AG04449 (cell line): ENCODE data around the gene ZMYM3.
A peak's percentile ranks its signal among the peaks of the same experiment; 100 is the strongest.
"Not testable (repeated sequence)": the region's sequence is repeated elsewhere in the genome, so short reads cannot be mapped to it uniquely, and the experiment has no call there.

ENCODE experiments used
- CTCF ChIA-PET: fragments of 350-600 bp; formaldehyde crosslinking; extraction: SDS; loops from one replicate; lab custom pipeline; 2021; ENCODE audit warnings: antibody characterized with exemption; lab: Yijun Ruan, JAX
- POLR2A ChIA-PET: fragments of 400-600, 350-600 bp; formaldehyde crosslinking; extraction: SDS; loops from one replicate; lab custom pipeline; 2020; ENCODE audit warnings: antibody characterized with exemption, inconsistent platforms; lab: Yijun Ruan, JAX
- DNase-seq: peaks from one replicate; pipeline ENCODE4 v3.0.0-alpha.2; 2010; ENCODE audit warnings: low read depth, low spot score
- H3K4me3 ChIP-seq: 2 replicates; pipeline ENCODE4 v1.5.1; 2011; ENCODE audit warnings: low read depth, mild to moderate bottlenecking, control low read depth, low read length
- TF ChIP-seq, protein P1 (sequence below): IDR thresholded peaks from one replicate; pipeline ENCODE4 v1.5.1; 2011; ENCODE audit warnings: mild to moderate bottlenecking, moderate library complexity, low read length, control low read depth, inconsistent platforms; ENCODE audit not compliant: insufficient read depth; ENCODE audit errors: missing control alignments

Gene ZMYM3

GRCh38 chrX:71282514-71283402 is 28.8 kb upstream of the ZMYM3 start:
- ChIA-PET CTCF (interaction anchor here (0.8 to 1.6 kb wide), 3 partner anchors 11 to 120 kb away, joined by 3 to 5 read pairs (median 3); no protein-coding TSS in a partner anchor), POLR2A (interaction anchor here (0.6 to 1.0 kb wide), 8 partner anchors 10 to 313 kb away, joined by 3 to 7 read pairs (median 4); partner anchors contain the start of gene TAF1)
- TF ChIP-seq, protein P1, sequence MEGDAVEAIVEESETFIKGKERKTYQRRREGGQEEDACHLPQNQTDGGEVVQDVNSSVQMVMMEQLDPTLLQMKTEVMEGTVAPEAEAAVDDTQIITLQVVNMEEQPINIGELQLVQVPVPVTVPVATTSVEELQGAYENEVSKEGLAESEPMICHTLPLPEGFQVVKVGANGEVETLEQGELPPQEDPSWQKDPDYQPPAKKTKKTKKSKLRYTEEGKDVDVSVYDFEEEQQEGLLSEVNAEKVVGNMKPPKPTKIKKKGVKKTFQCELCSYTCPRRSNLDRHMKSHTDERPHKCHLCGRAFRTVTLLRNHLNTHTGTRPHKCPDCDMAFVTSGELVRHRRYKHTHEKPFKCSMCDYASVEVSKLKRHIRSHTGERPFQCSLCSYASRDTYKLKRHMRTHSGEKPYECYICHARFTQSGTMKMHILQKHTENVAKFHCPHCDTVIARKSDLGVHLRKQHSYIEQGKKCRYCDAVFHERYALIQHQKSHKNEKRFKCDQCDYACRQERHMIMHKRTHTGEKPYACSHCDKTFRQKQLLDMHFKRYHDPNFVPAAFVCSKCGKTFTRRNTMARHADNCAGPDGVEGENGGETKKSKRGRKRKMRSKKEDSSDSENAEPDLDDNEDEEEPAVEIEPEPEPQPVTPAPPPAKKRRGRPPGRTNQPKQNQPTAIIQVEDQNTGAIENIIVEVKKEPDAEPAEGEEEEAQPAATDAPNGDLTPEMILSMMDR: no peak
- peak overlapping the region; percentile 50 for H3K4me3 ChIP-seq
- DNase-seq: no peak

DNA sequence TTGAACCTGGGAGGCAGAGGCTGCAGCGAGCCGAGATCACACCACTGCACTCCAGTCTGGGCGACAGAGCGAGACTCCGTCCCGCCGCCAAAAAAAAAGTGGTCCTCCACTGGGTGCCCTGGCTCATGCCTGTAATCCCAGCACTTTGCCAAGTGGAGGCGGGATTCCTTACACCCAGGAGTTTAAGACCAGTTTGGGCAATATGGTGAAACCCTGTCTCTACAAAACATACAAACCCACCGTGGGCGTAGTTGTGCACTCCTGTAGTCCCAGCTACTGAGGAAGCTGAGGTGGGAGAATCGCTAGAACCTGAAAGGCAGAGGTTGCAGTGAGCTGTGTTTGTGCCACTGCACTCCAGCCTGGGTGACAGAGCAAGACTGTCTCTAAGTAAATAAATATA is 27.4 kb upstream of the ZMYM3 start:
- H3K4me3 ChIP-seq, CTCF ChIA-PET, POLR2A ChIA-PET, DNase-seq: not testable (repeated sequence)

DNA sequence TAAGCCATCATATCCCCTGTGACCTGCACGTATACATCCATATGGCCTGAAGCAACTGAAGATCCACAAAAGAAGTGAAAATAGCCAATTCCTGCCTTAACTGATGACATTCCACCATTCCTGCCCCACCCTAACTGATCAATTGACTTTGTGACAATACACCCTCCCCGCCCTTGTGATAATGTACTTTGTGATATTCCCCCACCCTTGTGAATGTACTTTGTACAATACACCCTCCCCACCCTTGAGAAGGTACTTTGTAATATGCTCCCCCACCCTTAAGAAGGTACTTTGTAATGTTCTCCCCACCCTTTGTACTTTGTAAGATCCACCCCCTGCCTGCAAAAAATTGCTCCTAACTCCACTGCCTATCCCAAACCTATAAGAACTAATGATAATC is 18.4 kb upstream of the ZMYM3 start:
- POLR2A ChIA-PET, DNase-seq, H3K4me3 ChIP-seq, CTCF ChIA-PET: not testable (repeated sequence)

DNA sequence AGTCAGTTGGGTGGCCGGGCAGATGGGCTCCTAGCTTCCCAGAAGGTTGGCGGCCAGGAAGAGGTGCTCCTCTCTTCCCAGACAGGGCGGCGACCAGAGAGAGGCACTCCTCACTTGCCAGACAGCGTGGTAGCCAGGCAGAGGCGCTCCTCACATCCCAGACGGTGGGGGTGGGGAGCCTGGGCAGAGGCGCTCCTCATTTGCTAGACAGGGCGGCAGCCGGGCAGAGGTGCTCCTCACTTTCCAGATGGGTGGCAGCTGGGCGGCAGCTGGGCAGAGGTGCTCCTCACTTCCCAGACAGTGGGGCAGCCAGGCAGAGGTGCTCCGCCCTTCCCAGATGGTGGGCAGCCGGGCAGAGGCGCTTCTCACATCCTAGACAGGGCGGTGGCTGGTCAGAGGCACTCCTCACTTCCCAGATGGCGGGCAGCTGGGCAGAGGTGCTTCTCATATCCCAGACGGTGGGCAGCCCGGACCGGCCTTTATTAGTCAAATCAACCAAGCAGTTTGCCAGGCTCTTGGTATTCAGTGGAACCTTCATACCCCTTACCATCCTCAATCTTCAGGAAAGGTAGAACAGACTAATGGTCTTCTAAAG is 16.0 kb upstream of the ZMYM3 start:
- CTCF ChIA-PET: no interaction called here
- DNase-seq: no peak
- TF ChIP-seq, protein P1: no peak
- no peak overlapping the region for H3K4me3 ChIP-seq
- POLR2A ChIA-PET: no interaction called here

- DNase-seq, CTCF ChIA-PET, POLR2A ChIA-PET, H3K4me3 ChIP-seq: not testable (repeated sequence)
Measured at GRCh38 chrX:71268624-71269023, 14.7 kb upstream of the ZMYM3 start.

GRCh38 chrX:71256856-71257255 is 2.9 kb upstream of the ZMYM3 start:
- no peak for DNase-seq
- CTCF ChIA-PET: no interaction called here
- no peak overlapping the region for H3K4me3 ChIP-seq
- TF ChIP-seq, protein P1: no peak
- POLR2A ChIA-PET: no interaction called here

- no peak overlapping the region for H3K4me3 ChIP-seq
- no peak for DNase-seq
Measured at GRCh38 chrX:71256051-71256450, 2.1 kb upstream of the ZMYM3 start.

More at GRCh38 chrX:71256051-71256450, 2.1 kb upstream of the ZMYM3 start:
- POLR2A ChIA-PET: no interaction called here
- CTCF ChIA-PET: no interaction called here
- TF ChIP-seq, protein P1: no peak
